H1 (cell line): ENCODE data around the gene MATN1. TPM values are rescaled to one million over a fixed set of nuclear protein-coding genes. Genes with fewer than 3 reads are reported as not detected.

ENCODE experiments used
- ASH2L ChIP-seq: fragments of 200-600, 300-600 bp; sonication (generic); IDR thresholded peaks from one replicate; pipeline ENCODE4 v1.7.1; 2017; ENCODE audit warnings: low read length
- BRCA1 ChIP-seq: IDR thresholded peaks from 2 replicates; pipeline ENCODE4 v1.6.1; 2012; ENCODE audit warnings: low read depth, low read length, improper control_type of control experiment
- CHD7 ChIP-seq: fragments of 300-600 bp; sonication (generic); IDR thresholded peaks from 2 replicates; pipeline ENCODE4 v1.7.1; 2012; ENCODE audit warnings: low read length, moderate library complexity, mild to moderate bottlenecking, inconsistent platforms; ENCODE audit not compliant: insufficient replicate concordance
- JUN ChIP-seq: IDR thresholded peaks from 2 replicates; pipeline ENCODE4 v1.6.1; 2011; ENCODE audit warnings: low read depth, mild to moderate bottlenecking, improper control_type of control experiment, low read length
- JUND ChIP-seq: IDR thresholded peaks from 2 replicates; pipeline ENCODE4 v1.6.1; 2011; ENCODE audit warnings: mild to moderate bottlenecking, improper control_type of control experiment, low read length
- NANOG ChIP-seq: IDR thresholded peaks from 2 replicates; pipeline ENCODE4 v1.6.1; 2011; ENCODE audit warnings: low read length, low read depth, mild to moderate bottlenecking, inconsistent platforms; ENCODE audit not compliant: insufficient read depth, poor library complexity, severe bottlenecking
- TEAD4 ChIP-seq: IDR thresholded peaks from 2 replicates; pipeline ENCODE4 v1.6.1; 2012; ENCODE audit warnings: low read depth, low read length, inconsistent platforms, mixed read lengths
- polyA plus RNA-seq, 7 experiments: library from polyadenylated mRNA; depleted of rRNA in 3 of 7; stranded (reverse) in 5 of 7; unstranded in 2 of 7; fragments of >200 nt in 5 of 7; fragments of 200-250 nt in 2 of 7; gene quantifications; 1 replicate in 5 of 7; 2 replicates in 1 of 7; 4 replicates in 1 of 7; pipeline versions ENCODE4 v1.2.1 to v1.2.3, GENCODE V29; 2011 to 2013; ENCODE audit warnings: missing spikeins in 2 of 7, mixed read lengths in 2 of 7
- total RNA-seq: library from RNA; stranded (reverse); fragmentation: NEBNext Ultra II Directional; extraction: Animal tissue kit (Norgen Biotek cat#: 25700); gene quantifications from 2 replicates; pipeline ENCODE4 v1.2.1, GENCODE V29; 2021

Gene MATN1
- total and polyA plus RNA-seq, 2 of the 8 experiments (the other 6 are each of a cell fraction or from before 2014, with no cell fraction given), result 0.12 to 0.28 TPM

GRCh38 chr1:30684881-30685795 is 38.2 kb downstream of the MATN1 start (continued):
- TF ChIP-seq CHD7, result no peak
- TF ChIP-seq NANOG, result no peak
- TF ChIP-seq ASH2L, result peak; percentile 42
- no peak for TF ChIP-seq BRCA1
- TF ChIP-seq JUN, result no peak
- 0 out of 2 replicates have a peak, but pooled peaks have one; percentile 9 for TF ChIP-seq JUND
- TF ChIP-seq TEAD4, result no peak
